Fibroblast of the aortic adventitia (primary cell): ENCODE data around the gene TAF10. TPM values are rescaled to one million over a fixed set of nuclear protein-coding genes. Genes with fewer than 3 reads are reported as not detected.

Experiments used
- DNase-seq: peaks from one replicate; pipeline ENCODE4 v3.0.0-alpha.2; 2010; ENCODE audit warnings: low read depth
- H3K4me3 ChIP-seq: 2 replicates; pipeline ENCODE4 v1.5.1; 2011; ENCODE audit warnings: low read depth, mild to moderate bottlenecking, control low read depth, low read length, moderate library complexity
- CTCF ChIP-seq: IDR thresholded peaks from 2 replicates; pipeline ENCODE4 v1.5.1; 2011; ENCODE audit warnings: mild to moderate bottlenecking, low read length, control low read depth, inconsistent platforms; ENCODE audit not compliant: insufficient read depth
- total RNA-seq: library from RNA; depleted of rRNA; stranded (reverse); fragments of >200 nt; gene quantifications from 2 replicates; pipeline ENCODE4 v1.2.3, GENCODE V29; 2012; ENCODE audit warnings: low replicate concordance

Gene TAF10
- total RNA-seq, 1 donor = 46.3 TPM

- no peak for TF ChIP-seq CTCF
- no peak for DNase-seq
- H3K4me3 ChIP-seq = no peak overlapping the region
Observed at GRCh38 chr11:6565988-6566703, 45.9 kb downstream of the TAF10 start.

GRCh38 chr11:6565325-6565724 is 46.7 kb downstream of the TAF10 start:
- no peak for TF ChIP-seq CTCF
- no peak for DNase-seq
- no peak overlapping the region for H3K4me3 ChIP-seq

- H3K4me3 ChIP-seq = no peak overlapping the region
- no peak for TF ChIP-seq CTCF
- DNase-seq = no peak
Observed at GRCh38 chr11:6563667-6564066, 48.3 kb downstream of the TAF10 start.

- DNase-seq = no peak
- no peak overlapping the region for H3K4me3 ChIP-seq
- TF ChIP-seq CTCF = no peak
Observed at GRCh38 chr11:6563121-6563619, 48.8 kb downstream of the TAF10 start.

DNA sequence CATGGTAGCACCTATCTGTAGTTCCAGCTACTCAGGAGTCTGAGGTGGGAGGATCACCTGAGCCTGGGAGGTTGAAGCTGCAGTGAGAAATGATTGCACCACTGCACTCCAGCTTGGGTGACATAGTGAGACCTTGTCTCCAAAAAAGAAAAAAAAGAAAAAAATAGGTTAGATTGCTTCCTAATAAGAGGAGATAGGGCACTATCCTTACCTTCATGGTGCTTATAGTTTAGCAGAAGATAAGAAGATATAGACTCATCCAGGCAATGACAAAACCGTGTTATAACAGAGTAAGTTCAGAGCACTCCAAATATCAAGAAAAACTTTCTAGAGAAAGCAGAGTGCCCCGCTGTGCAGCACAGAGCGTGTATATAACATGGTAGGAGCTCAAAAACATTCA is 50.7 kb downstream of the TAF10 start:
- no peak for DNase-seq
- TF ChIP-seq CTCF = no peak
- H3K4me3 ChIP-seq = no peak overlapping the region

Other genes with a start within 250 kb of the TAF10 start
- gene SMPD1, start 221.7 kb downstream of the TAF10 start, total RNA-seq = 44.8 and 63.9 TPM in 2 replicates
- gene APBB1, start 193.1 kb downstream of the TAF10 start, total RNA-seq = 41.8 and 52.4 TPM in 2 replicates
- 1.2 TPM in 1 of 2 replicates, not detected in the other for gene HPX, start 171.2 kb downstream of the TAF10 start, total RNA-seq
- 18.9 and 23.8 TPM in 2 replicates for gene TRIM3, start 138.3 kb downstream of the TAF10 start, total RNA-seq
- gene ARFIP2, start 130.9 kb downstream of the TAF10 start, total RNA-seq = 45.7 and 49.1 TPM in 2 replicates
- 30.1 and 41.8 TPM in 2 replicates for gene TIMM10B, start 130.7 kb downstream of the TAF10 start, total RNA-seq
- gene DNHD1, start 114.9 kb downstream of the TAF10 start, total RNA-seq = 6.7 and 8.2 TPM in 2 replicates
- 8.2 and 10.2 TPM in 2 replicates for gene RRP8, start 8.6 kb downstream of the TAF10 start, total RNA-seq
- gene ILK, start 8.4 kb downstream of the TAF10 start, total RNA-seq = 115 and 145 TPM in 2 replicates
- gene TPP1, start 7.2 kb upstream of the TAF10 start, total RNA-seq = 49.3 and 60.2 TPM in 2 replicates
- 5.2 and 19.0 TPM in 2 replicates for gene DCHS1, start 43.6 kb upstream of the TAF10 start, total RNA-seq
- gene MRPL17, start 71.1 kb upstream of the TAF10 start, total RNA-seq = 26.6 and 49.1 TPM in 2 replicates
- gene OR2AG2, start 159.8 kb upstream of the TAF10 start, total RNA-seq = 0.09 and 0.33 TPM in 2 replicates
- gene OR2AG1, start 170.8 kb upstream of the TAF10 start, total RNA-seq = not detected in 2 replicates
- 0.27 and 0.33 TPM in 2 replicates for gene OR6A2, start 187.5 kb upstream of the TAF10 start, total RNA-seq
- not detected in 2 replicates for gene OR10A5, start 233.5 kb upstream of the TAF10 start, total RNA-seq